CD8-positive, alpha-beta memory T cell (primary cell): ENCODE measurements around the gene RSPH1. TPM values are rescaled to one million over a fixed set of nuclear protein-coding genes. Genes with fewer than 3 reads are reported as not detected.
A peak's percentile ranks its signal among the peaks of the same experiment; 100 is the strongest.

Source experiments
- CTCF ChIA-PET: fragments of 350-600 bp; sonication (Branson Sonifier 250); formaldehyde crosslinking; loops from one replicate; lab custom pipeline; 2021; ENCODE audit warnings: antibody characterized with exemption; lab: Charles Lee
- POLR2A ChIA-PET: fragments of 350-600 bp; sonication (Branson Sonifier 250); formaldehyde crosslinking; loops from one replicate; lab custom pipeline; 2021; ENCODE audit warnings: antibody characterized with exemption; lab: Charles Lee
- DNase-seq, 5 donors: peaks; one replicate each; pipeline versions ENCODE4 v3.0.0 to v3.0.0-alpha.2; 2020 to 2022; ENCODE audit warnings: mixed read lengths in 1 of 5
- H3K27ac ChIP-seq: one replicate; pipeline ENCODE4 v1.7.0; 2013; ENCODE audit warnings: low read depth, mild to moderate bottlenecking, low read length, moderate library complexity
- H3K27me3 ChIP-seq: 2 replicates; pipeline ENCODE4 v1.7.0; 2013; ENCODE audit warnings: low read length, mild to moderate bottlenecking; ENCODE audit not compliant: insufficient read depth, poor library complexity, severe bottlenecking
- H3K36me3 ChIP-seq: 2 replicates; pipeline ENCODE4 v1.7.0; 2013; ENCODE audit warnings: mild to moderate bottlenecking, low read length, moderate library complexity; ENCODE audit not compliant: insufficient read depth
- H3K4me1 ChIP-seq: 2 replicates; pipeline ENCODE4 v1.7.0; 2013; ENCODE audit warnings: mild to moderate bottlenecking, low read length, moderate library complexity; ENCODE audit not compliant: insufficient read depth
- H3K4me3 ChIP-seq: 2 replicates; pipeline ENCODE4 v1.7.0; 2013; ENCODE audit warnings: mild to moderate bottlenecking, low read length
- H3K9me3 ChIP-seq: 2 replicates; pipeline ENCODE4 v1.7.0; 2013; ENCODE audit warnings: mild to moderate bottlenecking, low read length
- H3K27ac Mint-ChIP-seq, 8 donors: one replicate each; pipeline ENCODE4 v1.8.0; 2020 to 2021; ENCODE audit warnings: mixed read lengths in 8 of 8, mild to moderate bottlenecking in 6 of 8, inconsistent platforms in 3 of 8, moderate library complexity in 3 of 8
- H3K27me3 Mint-ChIP-seq, 2 donors: one replicate each; pipeline ENCODE4 v1.8.0; 2020 to 2021; ENCODE audit warnings: mixed read lengths in 2 of 2, mild to moderate bottlenecking in 1 of 2, moderate library complexity in 1 of 2
- H3K36me3 Mint-ChIP-seq, 3 donors: one replicate each; pipeline ENCODE4 v1.8.0; 2020 to 2021; ENCODE audit warnings: mixed read lengths in 3 of 3, inconsistent platforms in 1 of 3, mild to moderate bottlenecking in 1 of 3
- H3K4me1 Mint-ChIP-seq, 3 donors: one replicate each; pipeline ENCODE4 v1.8.0; 2020 to 2021; ENCODE audit warnings: mixed read lengths in 3 of 3, inconsistent platforms in 1 of 3, mild to moderate bottlenecking in 1 of 3
- H3K4me3 Mint-ChIP-seq, 7 donors: one replicate each; pipeline ENCODE4 v1.8.0; 2020 to 2021; ENCODE audit warnings: mixed read lengths in 7 of 7, mild to moderate bottlenecking in 6 of 7, moderate library complexity in 4 of 7, inconsistent platforms in 2 of 7
- H3K9me3 Mint-ChIP-seq, 5 donors: one replicate each; pipeline ENCODE4 v1.8.0; 2020 to 2022; ENCODE audit warnings: mixed read lengths in 5 of 5, mild to moderate bottlenecking in 3 of 5, moderate library complexity in 2 of 5, inconsistent platforms in 1 of 5
- polyA plus RNA-seq: library from polyadenylated mRNA; unstranded; fragments of 300-500 nt; fragmentation: Illumina TruSeq; gene quantifications from one replicate; pipeline ENCODE4 v1.2.3, GENCODE V29; 2021
- total RNA-seq, 2 experiments: library from RNA; stranded (reverse); gene quantifications; one replicate each; pipeline ENCODE4 v1.2.3, GENCODE V29; 2021

Gene RSPH1
- total and polyA plus RNA-seq, 3 experiments from 2014 or later = not detected

DNA sequence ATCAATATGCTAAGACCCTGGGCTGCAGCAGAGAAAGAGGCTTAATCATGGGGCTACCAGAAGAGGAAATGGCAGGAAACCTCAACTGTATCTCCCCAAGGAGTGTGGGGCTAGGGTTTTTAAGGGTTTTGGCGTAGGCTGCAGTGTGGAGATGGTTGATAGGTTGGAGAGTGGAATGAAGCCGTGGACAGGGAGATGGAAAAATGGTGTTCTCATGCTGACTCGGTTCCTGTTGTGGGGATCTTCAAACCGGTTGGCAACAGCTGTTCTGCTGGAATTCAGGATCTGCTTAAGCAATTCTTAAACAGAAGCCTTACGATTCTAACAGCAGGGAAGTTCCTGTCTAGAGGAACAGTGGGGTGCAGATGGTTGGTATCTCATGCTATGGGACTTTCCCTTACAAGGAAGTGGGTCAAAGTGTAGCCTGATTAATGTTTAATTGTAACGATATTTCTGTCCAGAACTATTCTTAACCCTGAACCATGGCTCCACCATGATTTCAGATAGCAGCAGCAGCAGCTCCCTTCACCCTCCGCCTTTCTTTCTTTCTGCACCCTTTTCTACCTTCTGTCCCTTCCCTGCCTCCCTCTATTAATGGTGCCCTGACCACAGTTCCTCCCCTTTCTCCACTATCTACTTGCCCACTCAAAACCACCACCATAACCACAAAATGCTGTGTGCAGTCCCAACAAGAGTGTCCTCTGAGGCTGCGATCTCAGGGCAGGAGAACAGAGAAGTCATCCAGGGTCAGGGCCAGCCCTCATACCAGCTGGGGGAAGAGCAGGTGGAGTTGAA lies 30.8 kb downstream of the RSPH1 start:
- no peaks in the 10 kb centered on the region for H3K9me3 ChIP-seq
- H3K4me3 ChIP-seq = no peak overlapping the region
- Mint-ChIP-seq H3K27me3 (peaks cover 0 to 5% of the 10 kb centered on the region in 2 donors), H3K27ac (peak overlapping the region; percentile 12 to 98 (median 84)), H3K36me3 (no peaks in the 10 kb centered on the region), H3K4me3 (peak overlapping the region in 6 of 7 donors; percentile 9 to 63 (median 38)), H3K4me1 (peaks cover 36 to 55% (median 37%) of the 10 kb centered on the region in 3 donors), H3K9me3 (no peaks in the 10 kb centered on the region)
- H3K4me1 ChIP-seq = peaks cover 55% of the 10 kb centered on the region
- H3K27ac ChIP-seq = no peak overlapping the region
- ChIA-PET CTCF (interaction anchor here (0.8 kb wide), 1 partner anchor 15 kb away, joined by 3 read pairs; no protein-coding TSS in a partner anchor), POLR2A (no interaction called here)
- no peaks in the 10 kb centered on the region for H3K36me3 ChIP-seq
- H3K27me3 ChIP-seq = no peaks in the 10 kb centered on the region
- DNase-seq = no peak

DNA sequence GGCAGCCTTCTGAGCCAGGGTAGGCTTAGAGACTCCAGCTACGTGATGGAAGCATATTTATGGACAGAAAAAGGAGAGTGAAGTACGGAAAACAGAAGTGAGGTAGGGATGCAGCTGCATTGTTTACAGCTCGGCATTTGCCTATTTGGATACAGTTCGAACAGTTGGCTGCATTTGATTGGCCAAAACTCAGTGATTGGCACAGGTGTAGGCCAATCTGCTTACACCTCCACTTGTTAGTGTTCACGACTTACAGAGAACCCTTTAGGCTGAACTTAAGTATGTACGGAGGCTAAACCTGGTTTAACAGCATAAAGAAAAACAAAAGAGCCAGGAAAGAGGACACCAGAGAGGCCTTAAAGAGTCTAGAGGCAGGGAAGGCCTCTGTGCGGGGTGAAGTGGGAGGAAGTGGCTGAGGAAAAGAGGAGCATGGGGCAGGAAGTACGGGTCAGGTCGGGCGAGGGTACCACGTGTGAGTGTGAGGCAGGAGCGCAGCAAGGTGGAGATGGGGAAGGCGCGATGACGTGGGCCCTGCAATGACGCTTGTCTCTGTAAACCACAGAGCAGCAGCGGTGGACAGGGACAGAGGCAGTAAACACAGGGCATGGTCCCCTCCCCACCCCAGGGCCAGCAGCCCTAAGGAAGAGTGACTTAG lies 32.0 kb downstream of the RSPH1 start:
- DNase-seq = peak; percentile 54 to 83 (median 75)
- ChIA-PET CTCF (no interaction called here), POLR2A (no interaction called here)
- Mint-ChIP-seq H3K4me3 (peak overlapping the region in 5 of 7 donors; percentile 42 to 67 (median 60)), H3K27me3 (peaks cover 0 to 6% of the 10 kb centered on the region in 2 donors), H3K27ac (peak overlapping the region; percentile 59 to 98 (median 92)), H3K9me3 (no peaks in the 10 kb centered on the region), H3K4me1 (peaks cover 36 to 56% (median 37%) of the 10 kb centered on the region in 3 donors), H3K36me3 (no peaks in the 10 kb centered on the region)
- H3K9me3 ChIP-seq = no peaks in the 10 kb centered on the region
- no peaks in the 10 kb centered on the region for H3K27me3 ChIP-seq
- H3K4me3 ChIP-seq = no peak overlapping the region
- H3K4me1 ChIP-seq = peaks cover 60% of the 10 kb centered on the region
- no peaks in the 10 kb centered on the region for H3K36me3 ChIP-seq
- H3K27ac ChIP-seq = no peak overlapping the region

DNA sequence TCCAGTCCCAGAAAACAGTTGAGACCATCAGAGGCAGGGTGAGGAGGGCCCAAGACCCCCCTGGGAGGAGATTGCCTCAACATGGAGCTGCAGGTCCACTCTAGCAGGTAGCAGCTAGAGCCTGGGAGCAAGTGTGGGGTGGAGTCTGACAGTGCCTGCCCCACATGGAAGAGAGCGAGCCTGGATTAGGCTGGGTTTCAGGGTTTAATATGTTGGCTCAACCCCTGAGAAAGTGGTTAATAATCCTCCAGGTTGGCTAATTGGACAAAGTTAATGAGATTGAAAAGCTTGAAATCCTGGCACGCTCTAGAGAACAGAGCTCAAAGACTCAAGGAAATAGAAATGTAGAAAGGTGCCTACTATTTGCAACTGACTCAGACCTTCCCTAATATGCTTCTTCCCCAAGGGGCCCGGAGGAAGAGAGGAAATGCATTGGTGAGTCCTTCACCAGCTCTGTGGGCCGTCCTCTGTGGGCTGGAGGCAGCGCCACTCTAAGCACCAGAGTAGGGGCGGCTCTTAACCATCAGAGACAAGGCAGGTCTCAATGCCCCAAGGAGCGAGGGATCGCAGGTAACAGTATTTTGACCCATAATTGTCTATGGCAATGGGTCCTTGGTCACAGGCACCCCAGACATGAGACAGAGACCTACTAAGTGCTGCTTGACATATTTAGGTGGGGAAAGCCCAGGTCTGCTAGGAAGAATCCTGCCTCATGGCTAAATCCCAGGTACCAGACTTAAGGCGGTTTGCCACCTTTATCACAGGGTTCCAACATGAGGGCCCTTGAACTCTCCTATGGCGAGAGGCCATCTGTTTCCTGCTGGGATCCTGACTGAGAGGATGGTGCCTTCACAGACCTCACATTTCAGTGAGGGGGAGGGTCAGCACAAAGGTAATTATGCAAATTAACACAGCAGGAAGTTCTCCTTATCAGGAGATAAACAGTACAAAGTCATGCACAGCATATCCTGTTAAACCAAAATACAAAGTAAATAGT lies 33.8 kb downstream of the RSPH1 start:
- CTCF ChIA-PET = no interaction called here
- H3K4me1 ChIP-seq = peaks cover 60% of the 10 kb centered on the region
- no peak overlapping the region for H3K4me3 ChIP-seq
- H3K4me3 Mint-ChIP-seq = no peak overlapping the region
- no peaks in the 10 kb centered on the region for H3K36me3 ChIP-seq
- DNase-seq = no peak
- no peaks in the 10 kb centered on the region for H3K9me3 Mint-ChIP-seq
- H3K27ac Mint-ChIP-seq = peak overlapping the region in 4 of 8 donors; percentile 38 to 66 (median 50)
- H3K36me3 Mint-ChIP-seq = no peaks in the 10 kb centered on the region
- H3K4me1 Mint-ChIP-seq = peaks cover 32 to 51% (median 37%) of the 10 kb centered on the region in 3 donors
- H3K27me3 Mint-ChIP-seq = peaks cover 0 to 6% of the 10 kb centered on the region in 2 donors
- no peaks in the 10 kb centered on the region for H3K9me3 ChIP-seq
- H3K27ac ChIP-seq = no peak overlapping the region
- H3K27me3 ChIP-seq = no peaks in the 10 kb centered on the region
- POLR2A ChIA-PET = no interaction called here

DNA sequence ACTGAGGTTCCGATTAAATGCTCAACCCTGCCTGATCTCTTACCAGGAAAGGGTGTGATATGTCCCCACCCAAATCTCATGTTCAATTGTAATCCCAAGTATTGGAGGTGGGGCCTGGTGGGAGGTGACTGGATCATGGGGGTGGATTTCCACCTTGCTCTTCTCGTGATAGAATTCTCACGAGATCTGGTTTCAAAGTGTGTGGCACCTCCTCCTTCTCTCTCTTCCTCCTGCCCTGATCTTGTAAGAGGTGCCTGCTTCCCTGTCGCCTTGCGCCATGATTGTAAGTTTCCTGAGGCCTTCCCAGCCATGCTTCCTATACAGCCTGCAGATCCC lies 34.9 kb downstream of the RSPH1 start:
- Histone ChIP-seq H3K4me3 (no peak overlapping the region), H3K27ac (no peak overlapping the region), H3K9me3 (no peaks in the 10 kb centered on the region), H3K27me3 (no peaks in the 10 kb centered on the region), H3K36me3 (no peaks in the 10 kb centered on the region), H3K4me1 (peaks cover 68% of the 10 kb centered on the region)
- POLR2A ChIA-PET = no interaction called here
- Mint-ChIP-seq H3K36me3 (no peaks in the 10 kb centered on the region), H3K4me3 (peak overlapping the region in 1 of 7 donors; percentile 13), H3K9me3 (no peaks in the 10 kb centered on the region), H3K4me1 (peaks cover 33 to 54% (median 43%) of the 10 kb centered on the region in 3 donors), H3K27ac (peak overlapping the region in 6 of 8 donors; percentile 34 to 91 (median 62)), H3K27me3 (peaks cover 0 to 6% of the 10 kb centered on the region in 2 donors)
- no peak for DNase-seq
- CTCF ChIA-PET = no interaction called here

DNA sequence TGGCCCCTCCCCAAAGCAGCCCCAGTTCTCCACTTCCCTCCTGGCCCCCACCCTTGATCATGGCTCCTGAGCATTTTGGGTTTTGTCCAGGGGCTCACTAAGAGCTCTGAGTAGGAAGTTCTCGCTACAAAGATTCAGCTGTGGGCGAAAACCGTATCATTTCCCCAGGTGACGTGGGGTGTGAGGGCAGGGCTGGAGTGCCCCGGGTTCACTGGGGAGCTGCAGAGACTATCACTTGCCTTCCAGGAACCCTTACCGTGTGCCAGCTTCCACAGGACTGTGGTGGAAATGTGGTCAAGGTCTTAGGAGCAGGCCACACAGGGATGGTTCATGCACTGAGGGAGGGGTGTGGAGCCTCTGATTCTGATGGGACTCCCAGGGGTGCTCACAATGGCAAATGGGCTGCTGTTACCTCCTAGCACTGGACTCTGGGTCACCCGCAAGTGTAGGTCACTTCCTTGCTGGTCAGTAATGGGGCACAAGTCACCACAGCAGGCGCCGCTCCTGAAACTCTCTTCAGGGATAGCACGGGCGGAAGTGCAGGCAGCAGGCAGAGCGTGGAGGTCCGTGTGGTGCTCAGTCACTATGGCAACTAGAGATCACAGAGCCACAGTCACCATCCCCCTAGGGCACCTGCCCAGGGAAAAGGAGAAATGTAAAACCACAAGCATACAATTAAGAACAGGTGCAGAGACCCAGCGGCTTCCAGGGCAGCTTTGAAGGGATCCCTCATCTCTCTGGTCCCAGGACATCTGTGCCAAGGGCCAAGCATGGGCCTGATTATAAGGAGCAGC lies 35.4 kb downstream of the RSPH1 start:
- CTCF ChIA-PET = no interaction called here
- Mint-ChIP-seq H3K27me3 (peaks cover 0 to 6% of the 10 kb centered on the region in 2 donors), H3K4me3 (peak overlapping the region in 1 of 7 donors; percentile 13), H3K4me1 (peaks cover 31 to 51% (median 43%) of the 10 kb centered on the region in 3 donors), H3K36me3 (no peaks in the 10 kb centered on the region), H3K9me3 (no peaks in the 10 kb centered on the region), H3K27ac (peak overlapping the region in 5 of 8 donors; percentile 36 to 91 (median 62))
- POLR2A ChIA-PET = no interaction called here
- H3K4me1 ChIP-seq = peaks cover 69% of the 10 kb centered on the region
- H3K27me3 ChIP-seq = no peaks in the 10 kb centered on the region
- DNase-seq = peak in 2 of 5 donors; percentile 42 to 83
- no peak overlapping the region for H3K4me3 ChIP-seq
- H3K27ac ChIP-seq = no peak overlapping the region
- no peaks in the 10 kb centered on the region for H3K9me3 ChIP-seq
- H3K36me3 ChIP-seq = no peaks in the 10 kb centered on the region

DNA sequence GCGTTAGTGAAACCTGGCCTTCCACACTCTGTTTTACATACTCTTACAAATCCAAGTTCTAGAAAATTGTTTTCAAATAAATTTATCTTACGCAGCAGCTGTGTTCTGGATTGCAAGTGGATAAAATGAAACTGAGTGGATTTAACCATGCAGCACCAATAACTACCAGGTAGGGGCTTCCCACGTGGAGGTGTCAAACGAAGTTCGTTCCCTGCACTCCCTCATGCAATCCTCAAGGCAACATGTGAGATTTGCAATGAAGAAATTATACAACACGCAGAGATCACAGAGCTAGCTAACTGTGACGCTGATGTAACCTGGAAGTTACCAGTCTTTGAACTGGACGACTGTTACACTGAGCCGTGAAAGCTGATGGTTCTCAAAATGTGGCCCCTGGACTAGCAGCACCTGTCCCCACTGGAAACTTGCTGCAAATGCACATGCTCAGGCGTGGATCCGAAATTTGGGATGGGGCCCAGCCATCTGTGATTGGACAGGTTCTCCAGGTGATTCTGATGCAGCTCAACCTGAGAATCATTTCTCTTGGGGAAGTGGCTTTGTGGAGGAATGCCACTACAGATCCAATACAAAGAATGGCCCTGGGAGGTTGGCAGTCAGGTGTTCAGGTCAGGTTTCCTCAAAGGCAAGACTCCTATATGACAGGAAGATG lies 36.3 kb downstream of the RSPH1 start:
- no peak for DNase-seq
- Mint-ChIP-seq H3K9me3 (no peaks in the 10 kb centered on the region), H3K4me3 (no peak overlapping the region), H3K4me1 (peaks cover 26 to 42% (median 34%) of the 10 kb centered on the region in 3 donors), H3K27me3 (peaks cover 0 to 6% of the 10 kb centered on the region in 2 donors), H3K36me3 (no peaks in the 10 kb centered on the region), H3K27ac (peak overlapping the region in 2 of 8 donors; percentile 66 to 91)
- no peak overlapping the region for H3K4me3 ChIP-seq
- no peaks in the 10 kb centered on the region for H3K36me3 ChIP-seq
- ChIA-PET CTCF (interaction anchor here (1.0 kb wide), 1 partner anchor 92 kb away, joined by 3 read pairs; no protein-coding TSS in a partner anchor), POLR2A (no interaction called here)
- peaks cover 60% of the 10 kb centered on the region for H3K4me1 ChIP-seq
- no peaks in the 10 kb centered on the region for H3K9me3 ChIP-seq
- H3K27me3 ChIP-seq = no peaks in the 10 kb centered on the region
- no peak overlapping the region for H3K27ac ChIP-seq

DNA sequence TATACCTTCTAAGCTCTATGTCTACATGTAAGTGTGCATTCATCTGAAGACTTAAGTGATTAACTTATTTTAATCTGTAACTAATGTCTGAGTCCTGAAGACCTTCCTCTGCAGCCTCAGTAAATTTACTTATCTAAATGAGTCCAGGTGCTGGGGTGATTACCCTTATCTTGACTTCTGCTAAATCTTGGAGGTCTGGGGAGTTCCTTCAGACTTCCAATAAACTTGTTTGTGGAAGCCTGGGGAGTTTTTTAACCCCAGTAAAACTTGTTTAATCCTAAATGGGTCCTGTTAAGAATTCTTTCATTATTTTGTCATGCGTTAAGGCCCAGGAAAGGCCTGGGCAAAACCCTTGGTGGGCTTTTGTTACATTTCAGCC lies 37.0 kb downstream of the RSPH1 start:
- Mint-ChIP-seq H3K9me3 (no peaks in the 10 kb centered on the region), H3K27me3 (peaks cover 0 to 6% of the 10 kb centered on the region in 2 donors), H3K36me3 (no peaks in the 10 kb centered on the region), H3K27ac (no peak overlapping the region), H3K4me1 (peaks cover 21 to 36% (median 30%) of the 10 kb centered on the region in 3 donors), H3K4me3 (no peak overlapping the region)
- POLR2A ChIA-PET = no interaction called here
- Histone ChIP-seq H3K27me3 (no peaks in the 10 kb centered on the region), H3K4me3 (no peak overlapping the region), H3K27ac (no peak overlapping the region), H3K36me3 (no peaks in the 10 kb centered on the region), H3K9me3 (no peaks in the 10 kb centered on the region), H3K4me1 (peaks cover 54% of the 10 kb centered on the region)
- CTCF ChIA-PET = interaction anchor here (1.0 kb wide), 1 partner anchor 91 kb away, joined by 3 read pairs; no protein-coding TSS in a partner anchor
- no peak for DNase-seq
